Measurements from ENCODE around the gene HS2ST1.
"Not testable (repeated sequence)": the region's sequence is repeated elsewhere in the genome, so short reads cannot be mapped to it uniquely, and the experiment has no call there.

HS2ST1 gene

DNA sequence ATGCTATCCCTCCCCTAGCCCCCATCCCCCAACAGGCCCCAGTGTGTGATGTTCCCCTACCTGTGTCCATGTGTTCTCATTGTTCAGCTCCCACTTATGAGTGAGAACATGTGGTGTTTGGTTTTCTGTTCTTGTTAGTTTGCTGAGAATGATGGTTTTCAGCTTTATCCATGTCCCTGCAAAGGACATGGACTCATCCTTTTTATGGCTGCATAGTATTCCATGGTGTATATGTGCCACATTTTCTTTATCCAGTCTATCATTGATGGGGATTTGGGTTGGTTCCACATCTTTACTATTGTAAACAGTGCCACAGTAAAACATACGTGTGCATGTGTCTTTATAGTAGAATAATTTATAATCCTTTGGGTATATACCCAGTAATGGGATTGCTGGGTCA lies 152.3 kb downstream of the HS2ST1 start:
- DNase-seq (ENCODE audit: low read depth), result not testable (repeated sequence)

DNA sequence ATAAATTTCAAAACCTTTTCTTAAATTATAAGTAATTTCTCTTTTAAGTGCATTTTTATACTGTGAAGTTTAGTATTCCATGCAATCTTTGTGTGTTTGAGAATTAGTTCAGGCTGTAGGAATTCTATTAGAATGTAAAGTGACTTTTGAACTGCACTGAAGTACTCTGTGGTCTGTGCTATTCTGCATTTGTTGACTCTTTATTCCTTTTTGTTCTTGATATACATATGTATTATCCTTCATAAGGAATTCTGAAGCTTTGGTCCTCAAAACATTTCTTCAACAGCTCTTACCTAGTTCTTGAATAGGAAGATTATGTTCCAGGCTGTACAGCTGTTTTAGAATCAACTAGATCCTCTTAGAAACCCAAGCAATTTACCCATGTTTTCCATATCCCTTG lies 158.0 kb downstream of the HS2ST1 start:
- no peak for DNase-seq (ENCODE audit: low read depth)

DNA sequence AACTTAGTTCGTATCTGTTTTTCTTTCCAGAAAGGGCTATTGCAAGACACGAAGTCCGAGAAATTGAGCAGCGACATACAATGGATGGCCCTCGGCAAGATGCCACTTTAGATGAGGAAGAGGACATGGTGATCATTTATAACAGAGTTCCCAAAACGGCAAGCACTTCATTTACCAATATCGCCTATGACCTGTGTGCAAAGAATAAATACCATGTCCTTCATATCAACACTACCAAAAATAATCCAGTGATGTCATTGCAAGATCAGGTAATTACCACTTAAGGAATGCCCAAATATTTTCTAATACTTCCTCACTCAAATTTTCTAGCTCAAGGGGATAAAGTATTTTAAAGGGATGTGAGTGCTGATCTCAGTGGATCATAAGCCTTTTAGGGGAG lies 158.5 kb downstream of the HS2ST1 start:
- DNase-seq (ENCODE audit: low read depth), result no peak

DNA sequence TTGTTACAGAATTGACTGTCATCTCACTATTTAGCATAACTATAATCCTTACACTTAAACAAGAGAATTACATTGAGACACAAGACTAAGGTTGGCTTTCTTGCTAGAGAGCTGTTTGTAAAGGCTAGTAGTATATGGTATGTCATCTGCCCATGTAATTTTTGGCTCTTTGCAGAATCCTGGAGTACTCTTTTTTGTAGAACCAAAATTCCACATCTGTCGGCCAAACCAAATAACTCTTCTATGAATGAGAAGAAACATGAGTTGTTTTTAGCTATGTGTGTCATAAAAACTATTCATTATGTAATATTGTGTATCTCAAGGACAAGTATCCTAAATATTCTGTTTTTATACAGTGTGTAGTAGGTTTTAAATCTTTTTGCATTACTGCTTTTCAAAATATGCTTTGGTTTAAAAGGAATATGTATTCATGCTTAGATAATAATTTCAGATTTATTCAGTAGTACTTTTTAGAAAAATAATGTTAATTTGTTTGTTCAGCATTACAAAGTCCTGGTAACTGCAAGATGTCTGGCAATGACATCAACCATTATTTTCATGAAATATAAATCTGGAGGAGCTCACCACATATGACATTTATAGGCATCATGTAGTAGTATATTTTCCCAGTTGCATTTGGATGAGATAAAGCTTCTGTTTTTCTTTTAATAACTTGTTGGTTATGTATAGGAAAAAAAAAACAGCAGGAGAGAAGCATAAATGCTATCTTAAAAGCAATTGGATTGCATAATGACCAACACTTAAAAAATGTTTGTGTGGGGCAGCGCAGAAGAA lies 159.8 kb downstream of the HS2ST1 start:
- DNase-seq (ENCODE audit: low read depth), result no peak

DNA sequence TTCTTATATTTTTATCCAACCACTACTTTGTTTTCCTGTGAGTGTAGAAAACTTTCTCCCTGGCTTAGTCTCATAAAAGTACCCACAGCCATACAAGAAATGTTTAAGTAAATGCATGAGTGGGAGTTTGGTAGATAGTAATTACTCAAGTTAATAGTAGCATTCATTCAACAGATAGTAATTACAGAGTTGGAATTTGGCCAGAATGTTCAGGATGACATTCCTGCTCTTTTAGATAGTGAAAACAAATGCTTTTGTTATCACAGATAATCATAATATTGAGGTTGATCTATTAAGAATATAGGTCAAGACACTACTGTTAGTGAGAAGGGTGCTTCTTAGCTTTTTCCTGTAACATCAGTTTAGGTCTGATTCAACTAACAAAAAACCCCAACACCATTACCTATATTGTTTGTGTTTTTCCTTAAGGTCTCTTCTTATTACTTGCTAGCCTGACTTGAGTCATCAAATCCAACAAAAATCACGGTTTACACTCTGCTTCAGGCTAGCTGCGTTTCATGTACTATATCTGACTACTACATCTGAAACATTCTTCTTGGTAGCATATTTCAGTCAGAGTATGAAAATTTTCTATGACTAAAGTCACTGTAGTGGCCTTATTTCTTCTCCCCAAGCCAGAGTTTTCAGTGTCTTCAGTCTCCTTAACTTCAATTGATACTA lies 163.7 kb downstream of the HS2ST1 start:
- DNase-seq (ENCODE audit: low read depth), result no peak

DNA sequence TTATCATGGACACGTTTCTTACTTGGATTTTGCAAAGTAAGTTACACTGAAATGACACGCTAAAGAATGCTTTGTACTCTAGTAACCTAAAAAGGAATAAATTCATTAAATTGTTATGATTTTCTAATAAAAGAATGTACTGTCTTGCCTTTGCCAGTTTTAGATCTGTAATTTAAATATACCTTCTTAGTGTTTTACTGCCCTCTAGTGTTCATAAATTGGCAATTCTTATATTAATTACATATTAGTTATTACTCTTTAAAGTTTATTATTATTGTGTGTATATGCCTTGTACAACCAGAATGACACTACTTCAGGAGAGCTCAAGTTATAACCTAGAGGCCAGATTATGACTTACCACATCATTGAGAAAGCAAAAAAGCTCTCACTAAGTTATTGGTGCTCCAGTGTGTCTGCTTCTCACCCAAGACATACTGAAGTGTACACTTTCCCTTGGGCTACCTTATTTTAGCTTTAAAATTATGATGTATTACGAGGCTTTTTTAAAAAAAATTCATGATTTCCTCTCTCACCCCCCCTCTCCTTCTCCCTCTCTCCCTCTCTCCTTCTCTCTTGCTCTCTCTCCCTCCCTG lies 169.9 kb downstream of the HS2ST1 start:
- DNase-seq (ENCODE audit: low read depth), result peak; percentile 12

DNA sequence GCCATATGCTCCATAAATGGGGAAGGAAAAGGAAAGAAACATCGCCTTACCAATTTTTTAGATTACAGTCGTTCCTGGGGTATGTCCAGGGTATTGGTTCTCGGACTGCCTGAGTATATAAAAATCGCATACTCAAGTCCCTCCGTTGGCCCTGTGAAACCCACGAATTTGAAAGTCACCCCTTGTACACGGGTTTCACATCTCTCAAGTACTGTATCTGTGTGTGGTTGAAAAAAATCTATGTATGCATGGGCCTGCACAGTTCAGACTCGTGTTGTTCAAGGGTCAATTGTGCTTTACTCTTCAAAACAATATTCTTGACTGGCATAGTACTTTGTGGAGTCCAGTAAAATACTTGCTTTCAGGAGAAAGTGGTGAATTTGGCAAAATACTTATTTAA lies 171.7 kb downstream of the HS2ST1 start:
- no peak for DNase-seq (ENCODE audit: low read depth)

DNA sequence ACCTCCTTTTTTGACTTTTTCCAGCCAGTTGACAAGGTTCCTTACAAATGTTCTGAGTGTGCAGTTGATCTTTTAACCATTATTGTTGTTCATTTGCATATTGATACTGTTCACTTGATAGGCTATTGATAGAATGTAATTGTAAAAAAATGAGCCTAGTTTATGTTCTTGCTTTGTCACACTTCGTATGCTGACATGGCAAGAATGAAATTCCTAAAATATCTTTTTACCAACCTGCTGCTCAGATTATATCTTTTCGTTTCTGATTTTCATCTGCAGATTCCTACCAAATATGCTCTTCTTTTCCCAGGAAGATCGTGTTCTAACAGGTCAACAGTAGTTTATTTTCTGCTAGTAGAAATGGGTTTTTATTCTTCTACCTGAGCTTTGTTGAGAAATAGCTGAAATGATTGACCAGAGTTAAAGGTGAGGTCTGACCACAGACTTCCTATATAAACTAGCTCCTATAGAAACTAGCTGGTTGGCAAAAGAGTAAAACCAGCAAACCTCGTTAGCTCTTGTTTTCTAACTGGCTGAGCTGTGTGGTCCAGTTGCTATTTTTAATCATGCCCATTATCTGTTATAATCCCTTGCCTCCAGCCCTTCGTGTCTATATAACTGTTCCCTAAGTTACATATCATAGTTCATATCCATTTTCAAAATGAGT lies 174.8 kb downstream of the HS2ST1 start:
- DNase-seq (ENCODE audit: low read depth), result no peak

DNA sequence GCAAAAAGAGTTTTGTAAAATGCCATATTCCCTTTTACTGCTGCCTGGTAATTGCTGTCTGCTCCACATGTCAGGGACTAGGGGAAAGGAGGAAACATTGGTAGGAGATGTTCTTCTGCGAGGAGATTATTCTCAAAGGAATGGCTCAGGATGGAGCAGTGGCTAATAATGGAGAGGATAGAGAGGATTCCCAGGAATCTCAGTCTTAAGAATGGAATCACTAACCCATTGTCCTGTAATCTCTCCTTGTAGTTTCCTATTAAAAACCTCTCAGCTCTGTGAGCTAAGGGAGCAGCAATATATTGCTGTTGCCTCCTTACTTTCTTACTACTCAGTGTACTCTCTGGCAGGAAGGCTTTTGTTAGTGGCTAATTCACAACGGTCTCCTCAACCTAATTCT lies 175.4 kb downstream of the HS2ST1 start:
- no peak for DNase-seq (ENCODE audit: low read depth)

DNA sequence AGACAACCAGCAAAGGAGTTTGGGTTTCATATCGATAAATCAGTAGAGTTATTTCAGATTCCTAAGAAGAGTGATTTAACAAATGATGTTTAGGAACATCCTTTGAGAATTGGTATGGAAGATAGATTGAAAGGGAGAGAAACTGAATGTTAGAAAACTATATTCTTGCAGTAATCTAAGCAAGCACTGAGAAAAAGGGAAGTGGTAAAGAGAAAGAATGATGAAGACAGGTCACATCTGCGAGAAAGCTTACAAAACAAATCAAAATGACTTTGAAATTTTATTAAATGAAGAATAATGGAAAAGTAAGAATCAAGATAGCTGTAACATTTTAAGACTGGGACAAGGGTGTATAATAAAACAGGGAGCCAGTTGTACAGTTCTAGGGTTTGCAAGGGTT lies 177.0 kb downstream of the HS2ST1 start:
- no peak for DNase-seq (ENCODE audit: low read depth)

DNA sequence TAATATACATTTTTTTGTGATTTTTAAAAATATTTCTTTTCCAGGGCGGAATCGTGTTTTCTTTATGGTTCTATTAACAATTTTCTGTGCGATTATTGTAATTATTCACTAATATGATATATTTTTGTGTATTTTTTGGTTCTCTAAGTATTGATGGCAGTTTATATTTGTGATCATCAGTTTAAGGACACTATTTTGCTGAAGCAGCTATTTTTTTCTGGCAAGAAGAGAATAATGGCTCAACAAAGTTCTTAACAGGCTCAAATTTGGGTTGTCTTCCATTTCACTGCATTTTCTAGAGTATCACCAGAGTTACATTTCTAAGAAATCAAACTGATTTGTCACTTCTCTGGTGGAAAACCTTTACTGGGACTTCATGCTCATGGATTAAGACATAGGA lies 178.4 kb downstream of the HS2ST1 start:
- no peak for DNase-seq (ENCODE audit: low read depth)

DNA sequence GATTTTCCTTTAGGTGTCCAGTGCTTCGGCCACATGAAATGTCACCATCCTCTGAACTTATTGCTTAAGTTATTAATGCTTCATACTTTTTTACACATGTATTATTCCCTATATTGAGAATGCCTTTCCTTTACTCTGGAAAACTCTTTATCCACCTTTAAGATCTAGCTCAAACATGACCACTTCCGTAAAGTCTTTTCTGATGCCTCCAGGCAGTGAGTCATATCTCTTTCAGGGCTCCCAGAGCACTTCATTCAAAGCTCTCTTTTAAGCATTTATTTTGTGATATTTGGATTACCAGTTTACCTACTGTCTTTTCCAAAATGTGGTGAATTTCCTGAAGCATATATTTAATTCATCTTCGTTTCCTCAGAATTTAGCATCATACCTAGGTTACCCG lies 178.9 kb downstream of the HS2ST1 start:
- DNase-seq (ENCODE audit: low read depth), result no peak

DNA sequence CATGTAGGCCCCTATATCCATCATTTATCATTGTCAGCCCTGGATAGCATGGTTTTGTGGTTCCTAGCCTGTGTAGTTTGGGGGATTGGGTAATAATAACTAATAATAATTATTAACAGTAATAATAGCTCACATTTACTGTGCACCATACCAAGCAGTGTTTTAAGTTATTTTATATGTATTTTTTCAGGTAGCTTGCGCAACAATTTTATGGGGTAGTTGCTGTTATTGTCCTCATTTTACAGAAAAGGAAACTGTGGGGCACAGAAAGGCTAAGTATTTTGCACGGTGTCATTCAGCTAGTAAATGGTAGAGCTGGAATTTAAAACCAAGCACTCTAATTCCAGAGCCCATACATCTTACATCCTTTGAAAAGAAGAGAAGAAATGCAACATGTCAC lies 179.8 kb downstream of the HS2ST1 start:
- no peak for DNase-seq (ENCODE audit: low read depth)

DNA sequence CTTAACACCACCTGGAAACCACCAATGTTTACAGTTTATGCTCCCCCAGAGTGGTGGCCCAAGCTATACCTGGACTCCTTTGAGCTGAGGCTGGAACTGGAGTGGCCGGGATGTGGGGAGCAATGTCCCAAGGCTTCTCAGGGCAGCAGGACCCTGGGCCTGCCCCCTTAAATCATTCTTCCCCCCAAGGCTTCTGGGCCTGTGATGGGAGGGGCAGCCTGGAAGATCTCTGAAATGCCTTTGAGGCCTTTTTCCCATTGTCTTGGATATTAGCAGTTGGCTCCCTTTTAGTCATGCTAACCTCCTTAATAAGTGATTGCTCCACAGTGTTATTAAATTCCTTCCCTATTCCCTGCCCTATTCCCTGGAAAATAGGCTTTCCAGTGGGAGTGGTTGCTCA lies 185.8 kb downstream of the HS2ST1 start:
- no peak for DNase-seq (ENCODE audit: low read depth)

DNA sequence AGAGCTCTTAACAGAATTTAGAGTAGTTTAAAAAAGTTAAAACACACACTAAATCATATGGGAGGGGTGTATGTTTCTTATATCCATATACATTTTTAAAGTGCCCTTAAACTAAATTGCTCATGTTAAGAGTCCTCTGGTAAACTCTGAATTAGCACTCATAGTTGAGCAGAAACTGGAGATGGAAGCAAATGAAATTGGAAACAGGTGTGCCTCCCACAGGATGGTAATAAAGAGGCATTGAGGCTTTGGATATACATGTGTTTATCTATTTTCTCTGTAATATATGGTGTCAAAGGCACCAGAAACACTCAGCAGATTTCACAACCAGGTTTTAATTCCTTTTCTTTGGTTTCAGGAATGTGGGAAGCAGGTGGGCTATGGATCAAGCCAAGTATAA lies 188.6 kb downstream of the HS2ST1 start:
- no peak for DNase-seq (ENCODE audit: low read depth)

DNA sequence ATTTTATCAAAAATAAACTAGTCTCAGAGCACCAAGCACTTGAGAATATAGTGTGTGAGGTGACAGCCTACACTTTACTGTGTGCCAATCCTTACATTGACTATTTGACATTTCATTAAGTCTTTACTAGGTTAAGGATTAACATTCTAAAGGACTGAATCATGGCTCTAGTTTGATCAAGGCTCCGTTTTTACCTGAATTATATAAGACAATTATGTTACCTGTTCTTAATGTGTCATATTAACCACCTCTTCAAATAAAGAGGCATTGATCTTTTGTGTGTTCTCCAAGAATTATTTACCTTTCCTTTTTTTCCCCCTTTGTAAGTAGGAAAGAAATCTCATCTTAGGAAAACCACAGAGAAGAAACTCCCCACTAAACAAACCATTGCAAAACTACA lies 189.7 kb downstream of the HS2ST1 start:
- DNase-seq (ENCODE audit: low read depth), result no peak

DNA sequence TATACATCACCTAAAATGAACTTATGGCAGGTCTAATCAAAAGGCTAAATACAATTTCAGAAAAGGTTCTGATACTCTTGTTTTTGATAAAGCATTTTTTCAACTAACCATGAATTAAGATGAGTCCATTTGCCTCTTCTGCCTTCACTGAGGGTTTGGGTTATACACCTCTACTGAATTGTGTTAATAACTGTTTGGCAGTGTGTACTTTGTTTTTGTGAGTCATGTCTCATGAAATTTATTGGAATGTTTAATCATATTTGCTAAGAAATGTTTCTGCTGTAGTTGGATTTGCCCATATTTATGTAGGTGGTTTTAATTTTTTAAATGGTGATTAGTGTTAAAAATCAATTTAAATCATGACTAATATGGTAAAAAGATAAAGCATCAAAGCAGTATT lies 190.5 kb downstream of the HS2ST1 start:
- DNase-seq (ENCODE audit: low read depth), result no peak

DNA sequence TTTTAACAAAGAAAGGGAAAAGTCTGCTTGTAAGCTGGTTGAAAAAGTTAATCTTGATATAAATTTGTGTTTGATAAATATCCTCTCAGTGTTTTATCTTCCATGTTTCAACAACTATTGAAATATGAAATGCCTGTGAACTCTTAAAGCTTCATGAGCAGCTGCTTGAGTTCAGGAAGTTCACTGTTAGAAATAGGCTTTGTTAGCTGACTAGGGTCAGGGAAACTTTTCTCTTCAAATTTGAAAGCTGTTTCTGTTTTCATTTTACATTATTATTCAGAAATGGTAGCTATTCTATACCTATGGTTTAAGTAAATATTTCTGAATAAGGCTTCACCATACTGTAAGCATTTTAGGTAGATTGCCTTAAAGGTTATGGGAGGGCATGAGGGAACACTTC lies 191.7 kb downstream of the HS2ST1 start:
- no peak for DNase-seq (ENCODE audit: low read depth)

DNA sequence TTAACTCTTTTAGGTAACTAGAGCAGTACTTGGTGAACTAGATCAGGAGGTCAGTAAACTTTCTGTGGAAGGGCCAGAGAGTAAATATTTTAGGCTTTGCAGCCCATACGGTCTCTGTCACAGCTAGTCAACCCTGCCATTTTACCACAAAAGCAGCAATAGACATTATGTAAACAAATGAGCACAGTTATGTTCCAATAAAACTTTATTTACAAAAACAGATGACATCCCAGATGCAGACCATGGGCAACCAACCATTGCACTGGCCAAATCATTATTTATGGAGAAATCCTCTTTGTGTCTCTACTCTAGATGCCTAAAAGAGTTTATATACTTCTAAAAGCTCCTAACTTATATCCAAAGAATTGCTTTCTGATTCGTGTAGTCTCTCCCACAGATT lies 192.4 kb downstream of the HS2ST1 start:
- DNase-seq (ENCODE audit: low read depth), result no peak

DNA sequence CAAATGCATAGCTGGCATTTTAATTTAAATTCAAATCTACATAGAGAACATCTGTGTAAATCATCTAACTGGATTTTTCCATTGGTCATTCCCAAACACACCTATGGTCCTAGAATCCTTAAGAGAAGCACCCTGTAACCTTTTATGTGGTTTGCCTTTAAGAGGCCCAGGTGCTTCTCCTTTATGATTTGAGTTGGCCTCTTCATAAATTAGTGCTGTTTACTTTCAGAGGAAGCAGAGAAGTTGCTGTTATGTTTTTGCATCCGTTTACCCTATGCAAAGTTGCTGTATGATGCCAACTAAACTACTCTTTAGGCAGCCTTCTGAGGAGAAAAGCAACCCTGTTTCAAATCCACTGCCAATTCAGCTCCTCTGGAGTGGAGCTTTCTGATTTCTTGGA lies 193.8 kb downstream of the HS2ST1 start:
- no peak for DNase-seq (ENCODE audit: low read depth)

DNA sequence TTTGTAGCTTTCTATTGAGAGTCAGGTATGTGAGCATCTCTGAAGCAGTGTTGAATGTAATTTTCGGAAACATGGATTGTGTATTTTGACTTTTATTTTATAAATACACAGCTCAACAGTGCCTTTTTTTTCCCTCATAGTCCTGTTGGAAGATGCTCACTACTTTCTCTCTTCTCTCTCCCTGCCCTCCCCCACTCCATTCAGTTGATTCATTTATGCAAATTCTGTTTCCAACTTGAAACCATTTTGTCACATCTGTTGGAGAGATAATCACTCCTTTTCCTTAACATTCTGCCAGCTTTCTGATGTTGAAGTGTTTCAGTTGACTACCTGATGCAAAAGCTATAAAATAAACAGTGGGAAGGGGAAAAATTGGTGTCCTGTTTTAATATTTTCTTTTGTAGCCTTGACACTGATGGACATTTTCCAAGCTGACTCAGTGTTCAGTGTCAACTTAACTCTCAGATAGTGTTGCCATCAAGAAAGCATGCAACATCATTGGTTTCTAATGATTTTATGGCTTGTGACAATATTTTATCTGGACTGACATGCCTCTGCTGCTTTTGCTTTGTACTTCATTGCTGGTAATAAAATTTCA lies 194.5 kb downstream of the HS2ST1 start:
- DNase-seq (ENCODE audit: low read depth), result no peak

DNA sequence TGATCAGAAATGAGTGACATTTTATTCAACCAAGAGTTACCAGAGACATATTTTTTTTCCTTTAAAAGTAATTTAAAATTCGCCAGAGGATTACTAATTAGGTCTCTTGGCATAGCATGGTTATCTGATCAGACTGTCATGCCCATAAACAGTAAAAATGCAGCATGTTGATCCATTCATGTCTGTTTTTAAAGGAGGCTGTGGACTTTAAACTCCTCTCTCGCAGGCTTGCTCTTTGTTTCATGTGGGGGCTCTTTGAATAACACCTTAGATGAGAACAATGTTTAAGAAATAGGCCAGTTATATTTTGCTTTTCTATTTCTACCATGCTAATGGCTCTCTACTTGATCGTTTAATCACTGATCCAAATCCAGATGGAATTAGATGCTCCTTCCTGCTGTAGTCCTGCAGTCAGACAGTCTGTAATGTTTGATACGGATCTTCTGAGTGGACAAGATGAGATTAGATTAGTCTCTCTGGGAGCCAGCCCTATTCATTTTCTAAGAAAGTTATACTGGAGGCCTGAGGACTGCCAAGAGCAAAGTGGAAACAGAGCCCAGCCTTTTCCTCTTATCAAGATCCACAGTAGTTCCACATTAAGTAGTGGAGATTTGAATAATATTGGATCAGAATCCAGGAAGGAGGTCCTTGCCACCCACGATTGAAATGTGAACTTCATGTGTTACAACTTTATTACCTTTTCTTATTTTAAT lies 197.4 kb downstream of the HS2ST1 start:
- no peak for DNase-seq (ENCODE audit: low read depth)
